ENCODE results near the gene FAM83C. TPM values are rescaled to one million over a fixed set of nuclear protein-coding genes. Genes with fewer than 3 reads are reported as not detected.

Gene FAM83C
- total RNA-seq, 1 donor from 2014 or later = not detected

GRCh38 chr20:35294293-35294685 lies 2.1 kb upstream of the FAM83C start:
- Histone ChIP-seq H3K9me3 (no peaks in the 10 kb centered on the region), H3K27ac (no peak overlapping the region), H3K4me3 (no peak overlapping the region), H3K4me1 (no peaks in the 10 kb centered on the region), H3K27me3 (peaks cover 13% of the 10 kb centered on the region), H3K36me3 (no peaks in the 10 kb centered on the region)
- intact Hi-C loops (cut with DNase I) = no loop called here
- TF ChIP-seq CTCF (IDR thresholded peaks at IDR 0.05) = no peak
- ATAC-seq = no peak
- peak; percentile 37 for DNase-seq

- no peak for TF ChIP-seq CTCF (IDR thresholded peaks at IDR 0.05)
- DNase-seq = peak; percentile 32
- no peak overlapping the region for H3K4me3 ChIP-seq
- ATAC-seq = no peak
- no peaks in the 10 kb centered on the region for H3K9me3 ChIP-seq
- no peaks in the 10 kb centered on the region for H3K4me1 ChIP-seq
- H3K27me3 ChIP-seq = peaks cover 13% of the 10 kb centered on the region
- H3K36me3 ChIP-seq = no peaks in the 10 kb centered on the region
- H3K27ac ChIP-seq = no peak overlapping the region
- intact Hi-C loops (cut with DNase I) = no loop called here
Measured at GRCh38 chr20:35293303-35294292, 1.4 kb upstream of the FAM83C start.

- H3K9me3 ChIP-seq = no peaks in the 10 kb centered on the region
- DNase-seq = no peak
- no peaks in the 10 kb centered on the region for H3K4me1 ChIP-seq
- no peak overlapping the region for H3K27ac ChIP-seq
- intact Hi-C loops (cut with DNase I) = no loop called here
- TF ChIP-seq CTCF (IDR thresholded peaks at IDR 0.05) = no peak
- peaks cover 13% of the 10 kb centered on the region for H3K27me3 ChIP-seq
- no peak overlapping the region for H3K4me3 ChIP-seq
- ATAC-seq = no peak
- H3K36me3 ChIP-seq = no peaks in the 10 kb centered on the region
Measured at GRCh38 chr20:35292504-35293285, 470 bp upstream of the FAM83C start.

GRCh38 chr20:35290887-35291417 lies 1.3 kb downstream of the FAM83C start:
- no peak overlapping the region for H3K4me3 ChIP-seq
- DNase-seq = no peak
- H3K36me3 ChIP-seq = no peaks in the 10 kb centered on the region
- H3K27me3 ChIP-seq = peaks cover 13% of the 10 kb centered on the region
- no peak for TF ChIP-seq CTCF (IDR thresholded peaks at IDR 0.05)
- H3K9me3 ChIP-seq = no peaks in the 10 kb centered on the region
- H3K4me1 ChIP-seq = no peaks in the 10 kb centered on the region
- intact Hi-C loops (cut with DNase I) = no loop called here
- ATAC-seq = no peak
- no peak overlapping the region for H3K27ac ChIP-seq

GRCh38 chr20:35290186-35290886 lies 1.9 kb downstream of the FAM83C start:
- Histone ChIP-seq H3K27ac (no peak overlapping the region), H3K9me3 (no peaks in the 10 kb centered on the region), H3K27me3 (peaks cover 13% of the 10 kb centered on the region), H3K4me3 (no peak overlapping the region), H3K4me1 (no peaks in the 10 kb centered on the region), H3K36me3 (no peaks in the 10 kb centered on the region)
- intact Hi-C loops (cut with DNase I) = no loop called here
- ATAC-seq (no peak), DNase-seq (no peak)
- no peak for TF ChIP-seq CTCF (IDR thresholded peaks at IDR 0.05)
